ENCODE data around the gene BACE1-AS. TPM values are rescaled to one million over a fixed set of nuclear protein-coding genes. Genes with fewer than 3 reads are reported as not detected.

Gene BACE1-AS
- total RNA-seq, 4 donors from 2014 or later = 2.5 to 7.6 (median 6.3) TPM

GRCh38 chr11:117328375-117329010, 37.3 kb downstream of the BACE1-AS start:
- H3K4me3 ChIP-seq = peak overlapping the region; percentile 74 to 91 (median 80)
- no peaks in the 10 kb centered on the region for H3K9me3 ChIP-seq
- H3K27ac ChIP-seq = peak overlapping the region; percentile 82 to 95 (median 88)
- H3K4me1 ChIP-seq = peaks cover 0 to 12% (median 0%) of the 10 kb centered on the region in 4 donors
- H3K27me3 ChIP-seq = no peaks in the 10 kb centered on the region
- DNase-seq = peak in 1 of 3 donors; percentile 53
- TF ChIP-seq CTCF (IDR thresholded peaks at IDR 0.05) (no peak), POLR2A (IDR thresholded peaks at IDR 0.05) (no peak)
- H3K36me3 ChIP-seq = no peaks in the 10 kb centered on the region

- DNase-seq = peak in 1 of 3 donors; percentile 9
- H3K4me3 ChIP-seq = no peak overlapping the region
- peaks cover 0 to 12% (median 0%) of the 10 kb centered on the region in 4 donors for H3K4me1 ChIP-seq
- no peak overlapping the region for H3K27ac ChIP-seq
- H3K9me3 ChIP-seq = no peaks in the 10 kb centered on the region
- TF ChIP-seq CTCF (IDR thresholded peaks at IDR 0.05) (no peak), POLR2A (IDR thresholded peaks at IDR 0.05) (no peak)
- no peaks in the 10 kb centered on the region for H3K36me3 ChIP-seq
- no peaks in the 10 kb centered on the region for H3K27me3 ChIP-seq
These were observed 41.7 kb downstream of the BACE1-AS start for GRCh38 chr11:117332843-117333242.

- no peaks in the 10 kb centered on the region for H3K27me3 ChIP-seq
- H3K9me3 ChIP-seq = no peaks in the 10 kb centered on the region
- H3K4me3 ChIP-seq = no peak overlapping the region
- no peak for DNase-seq
- no peaks in the 10 kb centered on the region for H3K36me3 ChIP-seq
- no peak overlapping the region for H3K27ac ChIP-seq
- TF ChIP-seq POLR2A (IDR thresholded peaks at IDR 0.05) (no peak), CTCF (IDR thresholded peaks at IDR 0.05) (no peak)
- H3K4me1 ChIP-seq = peaks cover 0 to 6% (median 0%) of the 10 kb centered on the region in 4 donors
These were observed 42.8 kb downstream of the BACE1-AS start for GRCh38 chr11:117333917-117334316.

- Histone ChIP-seq H3K36me3 (peaks cover 0 to 5% (median 0%) of the 10 kb centered on the region in 3 donors), H3K9me3 (no peaks in the 10 kb centered on the region), H3K4me1 (no peaks in the 10 kb centered on the region), H3K27me3 (no peaks in the 10 kb centered on the region), H3K4me3 (no peak overlapping the region), H3K27ac (no peak overlapping the region)
- TF ChIP-seq POLR2A (IDR thresholded peaks at IDR 0.05) = no peak
- no peak for TF ChIP-seq CTCF (IDR thresholded peaks at IDR 0.05)
- no peak for DNase-seq
These were observed 43.8 kb downstream of the BACE1-AS start for GRCh38 chr11:117334896-117335295.

GRCh38 chr11:117335399-117335798, 44.3 kb downstream of the BACE1-AS start:
- Histone ChIP-seq H3K4me3 (no peak overlapping the region), H3K27me3 (no peaks in the 10 kb centered on the region), H3K27ac (no peak overlapping the region), H3K36me3 (peaks cover 0 to 10% (median 0%) of the 10 kb centered on the region in 3 donors), H3K4me1 (no peaks in the 10 kb centered on the region), H3K9me3 (no peaks in the 10 kb centered on the region)
- no peak for DNase-seq
- no peak for TF ChIP-seq POLR2A (IDR thresholded peaks at IDR 0.05)
- TF ChIP-seq CTCF (IDR thresholded peaks at IDR 0.05) = no peak
